Neural progenitor cell (in vitro differentiated cells): ENCODE results near the gene PIH1D2.

ENCODE experiments used
- EZH2 ChIP-seq: fragments of 200-600 bp; sonication (generic); IDR thresholded peaks from 2 replicates; pipeline ENCODE4 v1.6.1; 2017; ENCODE audit warnings: antibody characterized with exemption, mild to moderate bottlenecking, moderate library complexity
- TF ChIP-seq, protein P1 (sequence below): fragments of 200-600 bp; sonication (generic); IDR thresholded peaks from 2 replicates; pipeline ENCODE4 v1.5.1; 2017; ENCODE audit warnings: antibody characterized with exemption, mild to moderate bottlenecking

DNA sequence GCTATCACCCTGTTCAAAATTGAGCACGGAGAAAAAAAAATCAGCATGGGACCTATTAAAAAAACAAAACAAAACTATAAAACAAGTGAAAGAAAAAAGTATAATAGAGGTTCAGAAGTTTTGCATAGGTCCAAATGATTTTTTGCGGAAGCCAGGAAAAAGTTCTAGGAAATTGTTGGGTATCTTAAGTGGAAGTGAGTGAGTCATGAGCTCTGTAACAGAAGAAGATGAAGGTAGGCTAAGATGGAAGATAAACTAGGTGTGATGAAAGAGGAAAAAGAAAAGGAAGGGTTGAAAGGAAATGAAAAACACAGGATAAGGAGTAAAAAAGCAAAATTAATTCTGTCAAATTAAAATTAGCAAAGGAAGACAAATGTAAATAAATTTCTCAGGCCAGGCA lies 40.6 kb upstream of the PIH1D2 start:
- TF ChIP-seq, protein P1, sequence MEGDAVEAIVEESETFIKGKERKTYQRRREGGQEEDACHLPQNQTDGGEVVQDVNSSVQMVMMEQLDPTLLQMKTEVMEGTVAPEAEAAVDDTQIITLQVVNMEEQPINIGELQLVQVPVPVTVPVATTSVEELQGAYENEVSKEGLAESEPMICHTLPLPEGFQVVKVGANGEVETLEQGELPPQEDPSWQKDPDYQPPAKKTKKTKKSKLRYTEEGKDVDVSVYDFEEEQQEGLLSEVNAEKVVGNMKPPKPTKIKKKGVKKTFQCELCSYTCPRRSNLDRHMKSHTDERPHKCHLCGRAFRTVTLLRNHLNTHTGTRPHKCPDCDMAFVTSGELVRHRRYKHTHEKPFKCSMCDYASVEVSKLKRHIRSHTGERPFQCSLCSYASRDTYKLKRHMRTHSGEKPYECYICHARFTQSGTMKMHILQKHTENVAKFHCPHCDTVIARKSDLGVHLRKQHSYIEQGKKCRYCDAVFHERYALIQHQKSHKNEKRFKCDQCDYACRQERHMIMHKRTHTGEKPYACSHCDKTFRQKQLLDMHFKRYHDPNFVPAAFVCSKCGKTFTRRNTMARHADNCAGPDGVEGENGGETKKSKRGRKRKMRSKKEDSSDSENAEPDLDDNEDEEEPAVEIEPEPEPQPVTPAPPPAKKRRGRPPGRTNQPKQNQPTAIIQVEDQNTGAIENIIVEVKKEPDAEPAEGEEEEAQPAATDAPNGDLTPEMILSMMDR = no peak
- TF ChIP-seq EZH2 = no peak
